Measurements from ENCODE around the gene PDE4D. TPM values are rescaled to one million over a fixed set of nuclear protein-coding genes. Genes with fewer than 3 reads are reported as not detected.
A peak's percentile ranks its signal among the peaks of the same experiment; 100 is the strongest.

Gene PDE4D
- total RNA-seq, 2 donors from 2014 or later = 207 to 300 TPM

DNA sequence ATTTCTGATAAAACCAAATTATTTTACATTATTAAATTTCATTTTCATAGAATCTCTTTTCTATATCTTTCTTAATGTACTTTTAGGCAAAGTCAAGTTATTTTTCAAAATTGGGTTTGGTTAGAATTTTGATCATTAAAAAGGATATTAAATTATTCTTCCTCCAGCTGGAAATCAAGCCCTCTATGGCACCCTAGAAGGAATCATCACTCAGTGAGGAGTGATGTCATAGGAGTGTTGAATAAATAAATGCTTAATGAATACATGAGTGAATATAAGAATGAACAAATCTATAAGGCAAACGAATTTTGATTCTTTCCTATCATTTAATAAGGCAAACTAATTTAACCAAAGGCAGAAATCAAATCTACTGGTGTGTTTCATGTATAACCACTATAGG, 639.9 kb downstream of the PDE4D start:
- ATAC-seq (no peak), DNase-seq (no peak)
- peaks cover 2% of the 10 kb centered on the region for H3K4me1 Mint-ChIP-seq
- peaks cover 51% of the 10 kb centered on the region for H3K27me3 Mint-ChIP-seq
- H3K9me3 ChIP-seq (ENCODE audit: control insufficient read depth, low read length, poor library complexity, severe bottlenecking) = no peaks in the 10 kb centered on the region
- no peak overlapping the region for H3K4me3 Mint-ChIP-seq
- H3K27ac Mint-ChIP-seq = no peak overlapping the region
- H3K36me3 Mint-ChIP-seq (ENCODE audit: low read depth) = peaks cover 2% of the 10 kb centered on the region

DNA sequence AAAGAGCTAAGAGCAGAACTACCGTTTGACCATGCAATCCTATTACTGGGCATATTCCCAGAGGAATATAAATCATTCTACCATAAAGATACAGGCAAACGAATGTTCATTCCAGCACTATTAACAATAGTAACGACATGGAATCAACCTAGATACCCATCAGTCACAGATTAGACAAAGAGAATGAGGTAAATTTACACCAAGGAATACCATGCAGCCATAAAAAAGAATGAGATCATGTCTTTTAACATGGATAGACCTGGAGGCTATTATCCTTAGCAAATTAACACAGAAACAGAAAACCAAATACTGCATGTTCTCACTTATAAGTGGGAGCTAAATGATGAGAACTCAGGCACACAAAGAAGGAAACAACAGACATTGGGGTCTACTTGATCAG, 641.9 kb downstream of the PDE4D start:
- Mint-ChIP-seq H3K27ac (no peak overlapping the region), H3K4me3 (no peak overlapping the region), H3K36me3 (ENCODE audit: low read depth) (no peaks in the 10 kb centered on the region), H3K4me1 (no peaks in the 10 kb centered on the region), H3K27me3 (peaks cover 47% of the 10 kb centered on the region)
- no peak for DNase-seq
- no peak for ATAC-seq
- no peaks in the 10 kb centered on the region for H3K9me3 ChIP-seq (ENCODE audit: control insufficient read depth, low read length, poor library complexity, severe bottlenecking)

DNA sequence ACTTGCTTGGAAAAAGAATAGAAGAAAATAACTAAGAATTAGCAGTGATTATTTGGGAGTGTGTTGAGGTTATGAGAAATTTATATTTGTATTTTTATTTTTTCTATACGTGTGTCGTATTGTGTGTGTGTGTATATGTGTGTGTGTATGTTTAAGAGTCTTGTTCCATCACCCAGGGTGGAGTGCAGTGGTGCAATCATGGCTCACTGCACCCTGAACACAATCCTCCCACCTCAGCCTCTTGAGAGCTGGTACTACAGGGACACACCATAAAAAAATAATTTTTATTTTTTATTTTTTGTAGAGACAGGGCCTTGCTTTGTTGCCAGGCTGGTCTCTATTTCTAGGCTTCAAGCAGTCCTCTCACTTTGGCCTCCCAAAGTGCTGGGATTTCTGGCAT, 643.8 kb downstream of the PDE4D start:
- ATAC-seq (no peak), DNase-seq (no peak)
- H3K9me3 ChIP-seq (ENCODE audit: control insufficient read depth, low read length, poor library complexity, severe bottlenecking) = no peaks in the 10 kb centered on the region
- no peaks in the 10 kb centered on the region for H3K36me3 Mint-ChIP-seq (ENCODE audit: low read depth)
- no peaks in the 10 kb centered on the region for H3K4me1 Mint-ChIP-seq
- H3K4me3 Mint-ChIP-seq = no peak overlapping the region
- H3K27me3 Mint-ChIP-seq = peaks cover 37% of the 10 kb centered on the region
- no peak overlapping the region for H3K27ac Mint-ChIP-seq

DNA sequence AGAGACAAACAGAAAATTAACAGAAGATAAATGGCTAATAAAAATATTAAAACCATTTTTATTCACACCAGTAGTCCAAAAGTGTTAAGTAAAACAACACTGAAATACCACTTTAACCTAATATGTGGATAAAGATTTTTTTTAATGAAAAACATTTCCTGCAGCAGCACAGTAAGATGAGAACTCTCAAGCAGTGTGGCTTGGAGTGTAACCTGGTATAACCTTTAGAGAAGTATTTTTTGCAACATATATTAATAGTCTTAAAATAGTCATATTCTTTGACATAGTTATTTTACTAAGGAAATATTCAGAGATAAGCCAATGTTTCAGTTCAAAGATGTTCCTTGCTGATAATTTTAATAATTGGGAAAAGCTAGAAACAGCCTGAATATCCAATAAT, 644.4 kb downstream of the PDE4D start:
- peaks cover 31% of the 10 kb centered on the region for H3K27me3 Mint-ChIP-seq
- H3K4me1 Mint-ChIP-seq = no peaks in the 10 kb centered on the region
- H3K36me3 Mint-ChIP-seq (ENCODE audit: low read depth) = no peaks in the 10 kb centered on the region
- no peak for ATAC-seq
- no peaks in the 10 kb centered on the region for H3K9me3 ChIP-seq (ENCODE audit: control insufficient read depth, low read length, poor library complexity, severe bottlenecking)
- no peak for DNase-seq
- no peak overlapping the region for H3K4me3 Mint-ChIP-seq
- no peak overlapping the region for H3K27ac Mint-ChIP-seq

DNA sequence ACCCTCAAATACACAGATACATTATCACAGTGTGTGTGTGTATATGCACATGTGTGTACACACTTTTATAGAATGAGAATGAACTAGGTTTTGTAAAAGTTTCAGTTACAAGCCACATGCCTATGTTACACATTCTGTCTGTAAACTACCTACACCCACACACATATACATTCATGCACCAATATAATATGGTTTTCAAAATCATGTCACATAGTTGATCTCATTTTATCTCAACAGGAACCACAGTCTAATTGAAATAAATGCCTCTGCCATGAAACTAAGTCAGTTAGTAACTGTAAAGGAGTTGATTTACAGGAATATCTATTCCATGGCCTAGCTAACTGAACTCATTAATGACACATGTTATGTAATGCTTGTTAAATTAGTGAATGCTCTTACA, 646.6 kb downstream of the PDE4D start:
- H3K27me3 Mint-ChIP-seq = peaks cover 29% of the 10 kb centered on the region
- no peak overlapping the region for H3K27ac Mint-ChIP-seq
- ATAC-seq (no peak), DNase-seq (no peak)
- H3K36me3 Mint-ChIP-seq (ENCODE audit: low read depth) = no peaks in the 10 kb centered on the region
- no peak overlapping the region for H3K4me3 Mint-ChIP-seq
- H3K9me3 ChIP-seq (ENCODE audit: control insufficient read depth, low read length, poor library complexity, severe bottlenecking) = no peaks in the 10 kb centered on the region
- no peaks in the 10 kb centered on the region for H3K4me1 Mint-ChIP-seq

DNA sequence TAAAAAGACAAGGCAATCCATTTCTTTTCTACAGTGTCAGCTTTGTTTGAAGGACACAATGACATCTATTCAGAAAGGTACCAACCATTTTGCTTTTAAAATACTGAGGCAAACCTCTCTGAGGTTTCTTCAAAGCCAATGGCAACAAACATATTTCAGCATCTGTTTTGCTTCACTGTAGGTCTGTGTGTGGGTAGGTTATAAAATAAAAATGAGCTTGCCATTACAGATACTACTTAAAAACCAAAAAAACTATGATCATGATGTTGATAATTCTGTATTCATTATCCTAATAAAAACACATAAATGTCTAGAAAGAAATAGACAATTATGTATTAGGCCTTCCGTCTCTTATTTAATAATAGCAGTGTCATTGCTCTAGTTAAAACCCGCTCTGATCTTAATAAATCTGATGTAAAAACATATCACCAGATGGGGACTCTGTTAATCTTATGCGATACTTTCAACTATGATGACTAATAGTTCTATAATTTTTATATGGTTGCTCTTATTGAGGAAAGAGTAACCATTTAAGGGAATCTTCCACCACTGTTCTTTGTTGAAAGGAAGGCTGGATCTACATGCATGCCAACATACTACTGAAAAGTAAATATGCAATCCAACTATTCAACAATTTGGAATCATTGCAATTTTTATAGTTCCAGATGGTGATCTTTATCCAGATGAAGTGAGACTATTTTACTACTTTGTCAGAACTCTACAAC, 647.2 kb downstream of the PDE4D start:
- no peaks in the 10 kb centered on the region for H3K36me3 Mint-ChIP-seq (ENCODE audit: low read depth)
- H3K4me3 Mint-ChIP-seq = no peak overlapping the region
- H3K4me1 Mint-ChIP-seq = no peaks in the 10 kb centered on the region
- no peaks in the 10 kb centered on the region for H3K9me3 ChIP-seq (ENCODE audit: control insufficient read depth, low read length, poor library complexity, severe bottlenecking)
- DNase-seq (no peak), ATAC-seq (no peak)
- H3K27me3 Mint-ChIP-seq = peaks cover 25% of the 10 kb centered on the region
- no peak overlapping the region for H3K27ac Mint-ChIP-seq

DNA sequence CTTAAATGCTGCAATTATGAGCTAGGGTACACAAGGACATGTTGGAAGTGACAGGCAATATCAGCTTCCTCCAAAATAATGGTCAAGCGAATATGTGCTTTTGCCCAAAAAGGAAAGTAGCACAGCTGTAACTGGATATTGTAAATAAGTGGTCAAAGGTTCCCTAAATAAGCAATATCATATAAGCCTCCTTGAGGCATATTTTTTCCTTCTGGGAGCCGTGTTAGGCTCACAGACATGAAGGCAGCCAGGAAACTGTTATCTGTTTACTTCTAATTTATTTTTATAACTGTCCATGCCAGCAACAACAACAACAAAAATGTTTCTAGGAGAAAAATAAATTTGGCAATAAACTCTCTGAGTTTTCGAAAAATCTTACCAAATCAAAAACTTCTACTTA, 648.3 kb downstream of the PDE4D start:
- Mint-ChIP-seq H3K27me3 (peaks cover 22% of the 10 kb centered on the region), H3K4me1 (no peaks in the 10 kb centered on the region), H3K27ac (no peak overlapping the region), H3K36me3 (ENCODE audit: low read depth) (no peaks in the 10 kb centered on the region), H3K4me3 (no peak overlapping the region)
- ATAC-seq (no peak), DNase-seq (no peak)
- no peaks in the 10 kb centered on the region for H3K9me3 ChIP-seq (ENCODE audit: control insufficient read depth, low read length, poor library complexity, severe bottlenecking)

DNA sequence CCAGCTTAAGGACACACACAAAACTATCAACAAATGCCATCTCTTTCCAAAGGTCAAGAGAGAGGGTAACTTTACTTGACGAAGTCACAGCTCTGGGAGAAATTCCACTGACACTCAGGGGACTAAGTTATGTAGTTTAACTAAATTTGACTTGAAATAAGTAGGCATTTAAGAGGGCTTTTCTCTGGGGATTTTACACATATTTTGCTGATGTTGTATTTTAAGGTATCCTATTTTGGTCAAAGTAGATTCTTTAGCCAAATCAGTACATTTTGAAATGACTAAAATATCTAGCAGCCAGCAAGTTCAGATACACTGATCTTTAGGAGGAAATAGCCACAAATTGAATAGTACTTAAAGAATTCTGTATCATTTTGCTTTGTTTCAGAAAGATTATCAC, 652.0 kb downstream of the PDE4D start:
- H3K4me1 Mint-ChIP-seq = peaks cover 4% of the 10 kb centered on the region
- no peak overlapping the region for H3K27ac Mint-ChIP-seq
- H3K36me3 Mint-ChIP-seq (ENCODE audit: low read depth) = peaks cover under 1% of the 10 kb centered on the region
- DNase-seq (no peak), ATAC-seq (no peak)
- H3K27me3 Mint-ChIP-seq = peaks cover 36% of the 10 kb centered on the region
- H3K4me3 Mint-ChIP-seq = no peak overlapping the region
- no peaks in the 10 kb centered on the region for H3K9me3 ChIP-seq (ENCODE audit: control insufficient read depth, low read length, poor library complexity, severe bottlenecking)

DNA sequence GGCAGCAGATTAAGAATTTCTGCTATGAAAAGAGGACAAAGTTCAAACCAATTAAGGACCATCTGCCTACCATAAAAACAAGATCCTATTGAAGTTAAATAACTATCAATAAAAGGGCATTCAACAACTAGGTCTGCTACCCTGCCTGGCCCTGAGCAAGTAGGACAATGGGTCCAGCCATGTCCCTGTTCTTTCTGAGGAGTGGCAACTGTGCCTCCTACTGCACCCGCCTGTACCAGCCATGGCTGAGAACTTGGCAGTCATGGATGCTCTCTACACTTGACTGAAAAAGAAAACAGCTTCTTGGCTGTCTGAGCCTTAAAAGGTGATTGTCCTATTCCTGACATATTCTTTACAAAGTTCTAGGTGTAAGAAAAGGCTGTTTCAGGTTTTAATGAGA, 652.4 kb downstream of the PDE4D start:
- ATAC-seq = no peak
- H3K36me3 Mint-ChIP-seq (ENCODE audit: low read depth) = peaks cover 2% of the 10 kb centered on the region
- H3K27ac Mint-ChIP-seq = no peak overlapping the region
- peaks cover 40% of the 10 kb centered on the region for H3K27me3 Mint-ChIP-seq
- peaks cover 4% of the 10 kb centered on the region for H3K4me1 Mint-ChIP-seq
- H3K9me3 ChIP-seq (ENCODE audit: control insufficient read depth, low read length, poor library complexity, severe bottlenecking) = no peaks in the 10 kb centered on the region
- no peak overlapping the region for H3K4me3 Mint-ChIP-seq
- DNase-seq = no peak

DNA sequence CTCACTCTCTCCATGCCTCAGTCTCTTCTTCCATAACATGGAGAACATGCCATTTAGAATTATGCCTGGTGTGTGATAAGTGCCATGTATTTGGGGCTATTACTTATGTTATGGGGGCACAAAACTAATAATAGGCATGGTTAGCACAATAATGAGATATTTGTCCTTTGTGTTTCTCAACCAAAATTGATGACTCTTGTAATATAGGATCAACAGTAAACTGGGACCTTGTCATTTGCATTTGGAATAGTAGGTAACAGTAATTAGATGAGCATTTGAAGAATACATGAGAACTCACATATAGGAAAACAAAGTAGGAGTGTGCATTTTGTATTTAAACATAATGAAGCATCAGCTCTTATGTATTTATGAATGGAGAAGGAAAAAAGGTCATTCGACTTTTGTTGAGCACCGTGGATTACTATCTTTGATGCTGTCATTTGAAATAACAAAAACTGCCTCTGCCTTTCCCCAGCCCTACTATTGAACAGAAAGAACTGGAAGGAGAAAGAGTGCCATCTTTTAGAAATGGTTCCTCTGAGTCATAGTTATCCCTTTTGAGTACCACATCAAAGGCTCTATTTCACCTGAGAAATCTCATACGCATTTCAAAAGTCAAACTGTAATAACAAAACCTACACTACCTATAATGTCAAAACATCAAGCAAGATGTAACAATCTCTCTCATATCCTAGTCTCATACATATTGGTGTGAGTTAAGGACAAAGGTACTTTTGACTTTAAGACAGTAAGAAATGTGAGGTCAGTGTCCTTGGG, 655.2 kb downstream of the PDE4D start:
- Mint-ChIP-seq H3K27me3 (peaks cover 49% of the 10 kb centered on the region), H3K27ac (no peak overlapping the region), H3K4me3 (no peak overlapping the region), H3K4me1 (peaks cover 4% of the 10 kb centered on the region), H3K36me3 (ENCODE audit: low read depth) (peaks cover 2% of the 10 kb centered on the region)
- ATAC-seq (peak; percentile 62), DNase-seq (no peak)
- no peaks in the 10 kb centered on the region for H3K9me3 ChIP-seq (ENCODE audit: control insufficient read depth, low read length, poor library complexity, severe bottlenecking)

DNA sequence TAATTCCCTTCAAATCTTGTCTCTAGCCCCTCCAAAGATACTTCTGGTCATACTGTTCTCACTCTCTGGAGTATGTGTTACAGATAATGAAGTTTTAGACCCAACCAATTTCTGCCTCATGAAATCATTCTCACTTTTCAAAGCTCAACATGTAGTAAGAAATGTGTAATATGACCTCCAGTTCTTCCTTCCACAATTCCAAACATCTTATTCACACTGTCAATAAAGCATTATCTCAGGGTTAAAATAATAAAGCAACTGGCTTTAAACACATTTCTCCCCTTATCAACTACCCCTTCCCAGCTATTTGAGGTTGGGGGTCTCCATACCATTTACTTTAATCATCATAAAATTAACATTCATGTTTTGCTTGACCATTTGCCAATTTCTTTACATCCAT, 656.5 kb downstream of the PDE4D start:
- Mint-ChIP-seq H3K27me3 (peaks cover 41% of the 10 kb centered on the region), H3K36me3 (ENCODE audit: low read depth) (peaks cover 2% of the 10 kb centered on the region), H3K27ac (no peak overlapping the region), H3K4me3 (no peak overlapping the region), H3K4me1 (peaks cover 4% of the 10 kb centered on the region)
- DNase-seq (no peak), ATAC-seq (no peak)
- H3K9me3 ChIP-seq (ENCODE audit: control insufficient read depth, low read length, poor library complexity, severe bottlenecking) = no peaks in the 10 kb centered on the region

DNA sequence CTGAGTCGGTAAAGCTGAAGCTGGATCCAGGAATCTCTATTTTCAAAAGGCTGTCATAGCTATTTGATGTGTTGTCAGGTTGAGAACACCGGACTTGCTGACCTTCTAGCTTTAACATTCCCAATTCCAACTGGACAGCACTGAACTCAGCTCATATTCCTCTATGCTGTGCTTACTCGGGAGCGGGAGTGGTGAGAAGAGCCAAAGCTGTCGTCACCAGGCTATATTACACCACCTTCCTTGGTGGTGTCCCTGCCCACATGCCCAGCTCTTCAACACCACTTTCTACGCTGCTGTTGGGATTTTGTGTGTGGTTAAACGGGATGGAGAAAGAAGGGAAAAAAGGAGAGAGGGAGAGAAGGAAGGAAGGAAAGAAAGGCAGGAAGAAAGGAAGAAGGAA, 657.1 kb downstream of the PDE4D start:
- Mint-ChIP-seq H3K27ac (no peak overlapping the region), H3K27me3 (peaks cover 46% of the 10 kb centered on the region), H3K4me3 (no peak overlapping the region), H3K36me3 (ENCODE audit: low read depth) (peaks cover 2% of the 10 kb centered on the region), H3K4me1 (peaks cover 4% of the 10 kb centered on the region)
- H3K9me3 ChIP-seq (ENCODE audit: control insufficient read depth, low read length, poor library complexity, severe bottlenecking) = no peaks in the 10 kb centered on the region
- no peak for ATAC-seq
- no peak for DNase-seq

DNA sequence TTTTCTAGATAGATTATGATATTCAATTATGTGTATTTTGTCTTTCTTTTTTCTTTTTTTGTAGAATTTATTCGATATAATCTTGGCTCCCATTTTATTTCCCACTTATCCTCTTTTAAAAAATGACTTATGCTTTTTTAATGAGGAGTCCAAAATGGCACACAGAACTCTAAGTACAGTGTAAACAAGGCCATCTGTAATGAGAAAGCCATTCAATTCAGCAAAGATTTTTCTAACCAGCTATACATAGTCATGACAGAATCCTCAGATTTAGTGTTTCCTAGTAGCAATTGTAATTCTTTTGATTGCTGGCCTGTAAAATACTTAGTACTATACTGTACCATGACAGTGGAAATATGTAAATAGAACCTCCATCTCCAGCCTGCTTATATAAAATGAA, 659.3 kb downstream of the PDE4D start:
- H3K27me3 Mint-ChIP-seq = peaks cover 38% of the 10 kb centered on the region
- H3K36me3 Mint-ChIP-seq (ENCODE audit: low read depth) = peaks cover 2% of the 10 kb centered on the region
- no peak overlapping the region for H3K4me3 Mint-ChIP-seq
- H3K27ac Mint-ChIP-seq = no peak overlapping the region
- H3K9me3 ChIP-seq (ENCODE audit: control insufficient read depth, low read length, poor library complexity, severe bottlenecking) = no peaks in the 10 kb centered on the region
- DNase-seq (no peak), ATAC-seq (no peak)
- H3K4me1 Mint-ChIP-seq = peaks cover 4% of the 10 kb centered on the region
